ENCODE results near the gene LRRC71.

Gene LRRC71

GRCh38 chr1:156905176-156905575 is 15.3 kb upstream of the LRRC71 start:
- no peak for DNase-seq (ENCODE audit: low read depth in 2 of 2)

- DNase-seq (ENCODE audit: low read depth in 2 of 2): no peak
Observed at GRCh38 chr1:156905651-156906050, 14.8 kb upstream of the LRRC71 start.

GRCh38 chr1:156906206-156906906 is 14.1 kb upstream of the LRRC71 start:
- no peak for DNase-seq (ENCODE audit: low read depth in 2 of 2)

GRCh38 chr1:156908541-156908940 is 11.9 kb upstream of the LRRC71 start:
- no peak for DNase-seq (ENCODE audit: low read depth in 2 of 2)

- DNase-seq (ENCODE audit: low read depth in 2 of 2): no peak
Observed at GRCh38 chr1:156908955-156909354, 11.5 kb upstream of the LRRC71 start.

- DNase-seq (ENCODE audit: low read depth in 2 of 2): no peak
Observed at GRCh38 chr1:156909671-156910070, 10.8 kb upstream of the LRRC71 start.

GRCh38 chr1:156910309-156910782 is 10.1 kb upstream of the LRRC71 start:
- peak; percentile 23 to 60 for DNase-seq (ENCODE audit: low read depth in 2 of 2)

GRCh38 chr1:156911577-156912298 is 8.7 kb upstream of the LRRC71 start:
- DNase-seq (ENCODE audit: low read depth in 2 of 2): no peak

GRCh38 chr1:156912310-156912709 is 8.1 kb upstream of the LRRC71 start:
- DNase-seq (ENCODE audit: low read depth in 2 of 2): no peak

GRCh38 chr1:156912861-156913808 is 7.3 kb upstream of the LRRC71 start:
- DNase-seq (ENCODE audit: low read depth in 2 of 2): no peak

GRCh38 chr1:156913809-156914387 is 6.5 kb upstream of the LRRC71 start:
- no peak for DNase-seq (ENCODE audit: low read depth in 2 of 2)

GRCh38 chr1:156914440-156914856 is 6.0 kb upstream of the LRRC71 start:
- DNase-seq (ENCODE audit: low read depth in 2 of 2): no peak

GRCh38 chr1:156921053-156921529 is 659 bp downstream of the LRRC71 start:
- no peak for DNase-seq (ENCODE audit: low read depth in 2 of 2)

- no peak for DNase-seq (ENCODE audit: low read depth in 2 of 2)
Observed at GRCh38 chr1:156922986-156923669, 2.7 kb downstream of the LRRC71 start.

- DNase-seq (ENCODE audit: low read depth in 2 of 2): no peak
Observed at GRCh38 chr1:156923670-156924477, 3.4 kb downstream of the LRRC71 start.

GRCh38 chr1:156924478-156925153 is 4.2 kb downstream of the LRRC71 start:
- DNase-seq (ENCODE audit: low read depth in 2 of 2): no peak

GRCh38 chr1:156925154-156926010 is 5.0 kb downstream of the LRRC71 start:
- DNase-seq (ENCODE audit: low read depth in 2 of 2): no peak

GRCh38 chr1:156926175-156926574 is 5.7 kb downstream of the LRRC71 start:
- peak in 1 of 2 experiments; percentile 40 for DNase-seq (ENCODE audit: low read depth in 2 of 2)
